Astrocyte (in vitro differentiated cells and primary cell): ENCODE data around the gene HLF. TPM values are rescaled to one million over a fixed set of nuclear protein-coding genes. Genes with fewer than 3 reads are reported as not detected.

ENCODE experiments used
- DNase-seq: peaks from one replicate; pipeline ENCODE4 v3.0.0-alpha.2; 2010; ENCODE audit warnings: low read depth
- FAIRE-seq: peaks from 2 replicates; lab custom pipeline; 2011; peaks lifted over from hg19 to GRCh38; lab: Jason Lieb, UNC
- H2AFZ ChIP-seq: 2 replicates; pipeline ENCODE4 v1.6.0; 2012; ENCODE audit warnings: low read depth, low read length, inconsistent platforms
- H3K27ac ChIP-seq: 2 replicates; pipeline ENCODE4 v1.5.1; 2011; ENCODE audit warnings: low read depth, low read length, inconsistent platforms
- H3K27me3 ChIP-seq: 2 replicates; pipeline ENCODE4 v1.6.0; 2011; ENCODE audit warnings: low read length, inconsistent platforms; ENCODE audit not compliant: insufficient read depth
- H3K36me3 ChIP-seq: 2 replicates; pipeline ENCODE4 v1.5.1; 2011; ENCODE audit warnings: low read length, inconsistent platforms; ENCODE audit not compliant: insufficient read depth
- H3K4me1 ChIP-seq: 2 replicates; pipeline ENCODE4 v1.5.1; 2011; ENCODE audit warnings: low read length, inconsistent platforms; ENCODE audit not compliant: insufficient read depth
- H3K4me2 ChIP-seq: 2 replicates; pipeline ENCODE4 v1.6.0; 2012; ENCODE audit warnings: low read length, inconsistent platforms
- H3K4me3 ChIP-seq: 2 replicates; pipeline ENCODE4 v1.5.1; 2011; ENCODE audit warnings: low read depth, mild to moderate bottlenecking, low read length, inconsistent platforms; ENCODE audit not compliant: insufficient read depth
- H3K79me2 ChIP-seq: 2 replicates; pipeline ENCODE4 v1.6.0; 2012; ENCODE audit warnings: mild to moderate bottlenecking, low read length, inconsistent platforms; ENCODE audit not compliant: insufficient read depth
- H3K9ac ChIP-seq: 2 replicates; pipeline ENCODE4 v1.6.0; 2012; ENCODE audit warnings: mild to moderate bottlenecking, low read length, inconsistent platforms
- H3K9me3 ChIP-seq: 2 replicates; pipeline ENCODE4 v1.5.1; 2012; ENCODE audit warnings: low read depth, mild to moderate bottlenecking, low read length, inconsistent platforms; ENCODE audit not compliant: insufficient read depth
- H4K20me1 ChIP-seq: 2 replicates; pipeline ENCODE4 v1.6.0; 2012; ENCODE audit warnings: low read length, inconsistent platforms; ENCODE audit not compliant: insufficient read depth
- H3K27ac Mint-ChIP-seq: one replicate; pipeline ENCODE4 v1.8.0; 2021; ENCODE audit warnings: mild to moderate bottlenecking, mixed read lengths; ENCODE audit not compliant: unreplicated experiment
- H3K27me3 Mint-ChIP-seq: one replicate; pipeline ENCODE4 v1.8.0; 2021; ENCODE audit warnings: low read depth, mixed read lengths; ENCODE audit not compliant: unreplicated experiment
- H3K36me3 Mint-ChIP-seq: one replicate; pipeline ENCODE4 v1.8.0; 2021; ENCODE audit warnings: low read depth, mixed read lengths; ENCODE audit not compliant: unreplicated experiment
- H3K4me1 Mint-ChIP-seq: one replicate; pipeline ENCODE4 v1.8.0; 2021; ENCODE audit warnings: low read depth, mixed read lengths; ENCODE audit not compliant: unreplicated experiment
- H3K4me3 Mint-ChIP-seq: one replicate; pipeline ENCODE4 v1.8.0; 2021; ENCODE audit warnings: mild to moderate bottlenecking, moderate library complexity, mixed read lengths; ENCODE audit not compliant: unreplicated experiment
- H3K9me3 Mint-ChIP-seq: one replicate; pipeline ENCODE4 v1.8.0; 2021; ENCODE audit warnings: mild to moderate bottlenecking, mixed read lengths; ENCODE audit not compliant: unreplicated experiment
- EZH2 ChIP-seq: IDR thresholded peaks from 2 replicates; pipeline ENCODE4 v1.6.1; 2012; ENCODE audit warnings: mild to moderate bottlenecking, low read length, inconsistent platforms; ENCODE audit not compliant: insufficient read depth
- total RNA-seq: library from RNA; stranded (reverse); gene quantifications from 2 replicates; pipeline ENCODE4 v1.2.1, GENCODE V29; 2021
- TF ChIP-seq, protein P1 (sequence below): IDR thresholded peaks from 2 replicates; pipeline ENCODE4 v1.5.1; 2011; ENCODE audit warnings: low read depth, mild to moderate bottlenecking, inconsistent platforms, low read length, moderate library complexity; ENCODE audit not compliant: insufficient read depth

Gene HLF
- total RNA-seq, 1 donor from 2014 or later = not detected

DNA sequence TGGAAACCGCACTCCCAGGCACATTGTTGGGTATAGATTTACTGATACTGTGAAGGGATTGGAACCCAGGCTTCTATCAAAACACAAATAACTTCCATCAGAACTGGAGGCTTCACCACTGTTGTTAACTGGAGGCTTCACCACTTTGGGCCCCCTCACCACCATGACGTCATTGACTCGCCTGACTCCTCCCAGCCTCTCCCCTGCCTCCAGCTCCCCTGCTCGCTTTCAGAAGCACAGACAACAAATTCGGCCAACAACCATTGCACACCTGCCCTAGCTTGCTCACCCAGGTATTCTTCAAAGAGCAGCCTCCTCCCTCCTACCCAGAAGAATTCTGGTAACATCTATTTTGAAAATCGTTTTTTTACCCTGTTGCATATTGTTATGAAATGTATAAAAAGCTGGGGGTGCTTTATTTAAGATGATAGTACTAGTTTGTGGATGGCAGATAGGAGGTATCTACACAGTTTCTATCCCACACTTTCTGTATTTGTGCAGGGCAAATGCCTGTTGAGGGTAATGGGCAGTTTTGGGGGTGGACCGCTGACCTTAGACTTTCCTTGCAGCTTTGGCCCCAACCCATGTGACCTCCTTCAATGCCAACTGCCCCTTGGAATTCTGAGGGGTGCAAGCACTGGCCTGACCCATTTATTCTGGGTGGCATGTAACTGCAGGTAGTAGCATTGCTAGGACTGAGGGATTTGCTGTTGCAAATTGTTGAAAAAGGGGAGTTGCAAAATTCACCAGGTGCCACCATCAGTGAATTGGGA, 54.1 kb downstream of the HLF start:
- H3K4me2 ChIP-seq = no peak overlapping the region
- H3K4me3 ChIP-seq = no peak overlapping the region
- TF ChIP-seq, protein P1, sequence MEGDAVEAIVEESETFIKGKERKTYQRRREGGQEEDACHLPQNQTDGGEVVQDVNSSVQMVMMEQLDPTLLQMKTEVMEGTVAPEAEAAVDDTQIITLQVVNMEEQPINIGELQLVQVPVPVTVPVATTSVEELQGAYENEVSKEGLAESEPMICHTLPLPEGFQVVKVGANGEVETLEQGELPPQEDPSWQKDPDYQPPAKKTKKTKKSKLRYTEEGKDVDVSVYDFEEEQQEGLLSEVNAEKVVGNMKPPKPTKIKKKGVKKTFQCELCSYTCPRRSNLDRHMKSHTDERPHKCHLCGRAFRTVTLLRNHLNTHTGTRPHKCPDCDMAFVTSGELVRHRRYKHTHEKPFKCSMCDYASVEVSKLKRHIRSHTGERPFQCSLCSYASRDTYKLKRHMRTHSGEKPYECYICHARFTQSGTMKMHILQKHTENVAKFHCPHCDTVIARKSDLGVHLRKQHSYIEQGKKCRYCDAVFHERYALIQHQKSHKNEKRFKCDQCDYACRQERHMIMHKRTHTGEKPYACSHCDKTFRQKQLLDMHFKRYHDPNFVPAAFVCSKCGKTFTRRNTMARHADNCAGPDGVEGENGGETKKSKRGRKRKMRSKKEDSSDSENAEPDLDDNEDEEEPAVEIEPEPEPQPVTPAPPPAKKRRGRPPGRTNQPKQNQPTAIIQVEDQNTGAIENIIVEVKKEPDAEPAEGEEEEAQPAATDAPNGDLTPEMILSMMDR = no peak
- TF ChIP-seq EZH2 = no peak
- Mint-ChIP-seq H3K27me3 (peaks cover 12% of the 10 kb centered on the region), H3K4me1 (no peaks in the 10 kb centered on the region), H3K9me3 (no peaks in the 10 kb centered on the region), H3K4me3 (no peak overlapping the region), H3K27ac (no peak overlapping the region), H3K36me3 (no peaks in the 10 kb centered on the region)
- no peaks in the 10 kb centered on the region for H3K27me3 ChIP-seq
- H3K79me2 ChIP-seq = no peaks in the 10 kb centered on the region
- FAIRE-seq (no peak), DNase-seq (no peak)
- H4K20me1 ChIP-seq = no peaks in the 10 kb centered on the region
- no peaks in the 10 kb centered on the region for H3K36me3 ChIP-seq
- H3K9me3 ChIP-seq = no peaks in the 10 kb centered on the region
- H2AFZ ChIP-seq = no peak overlapping the region
- no peak overlapping the region for H3K9ac ChIP-seq
- no peaks in the 10 kb centered on the region for H3K4me1 ChIP-seq
- H3K27ac ChIP-seq = no peak overlapping the region

DNA sequence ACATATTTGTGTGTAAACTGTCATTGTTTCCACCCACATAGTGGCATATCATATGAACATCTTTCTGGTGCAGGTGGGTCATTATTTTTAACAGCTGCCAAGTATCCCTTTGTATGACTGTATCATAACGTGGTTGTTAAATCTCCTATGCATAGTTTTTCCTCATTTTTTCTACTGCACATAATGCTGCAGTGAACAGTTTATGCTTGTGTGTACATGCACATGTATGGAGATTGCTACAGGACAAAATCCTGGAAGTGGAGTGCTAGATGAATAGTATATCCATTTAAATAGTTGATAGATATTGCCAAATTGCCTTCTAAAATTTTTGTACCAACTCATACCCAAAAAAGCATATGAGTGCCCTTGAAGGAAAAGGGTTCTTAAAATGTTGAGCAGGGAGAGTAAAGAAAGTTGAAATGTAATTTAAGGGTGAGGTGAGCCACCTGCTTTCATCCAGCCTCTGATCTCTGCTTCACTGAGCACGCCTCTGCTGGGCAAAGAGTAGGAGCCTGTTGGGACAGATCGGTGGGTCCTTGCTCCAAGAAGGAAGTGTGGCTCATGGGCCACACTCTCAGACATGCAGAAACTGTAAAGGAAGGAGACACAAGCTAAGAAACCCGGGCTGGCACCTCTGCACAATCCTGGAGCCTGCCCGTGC, 55.3 kb downstream of the HLF start:
- Histone ChIP-seq H3K4me1 (no peaks in the 10 kb centered on the region), H4K20me1 (no peaks in the 10 kb centered on the region), H3K4me2 (no peak overlapping the region), H3K9me3 (no peaks in the 10 kb centered on the region), H3K79me2 (no peaks in the 10 kb centered on the region), H3K36me3 (no peaks in the 10 kb centered on the region), H3K27ac (no peak overlapping the region), H3K9ac (no peak overlapping the region), H3K4me3 (no peak overlapping the region), H3K27me3 (no peaks in the 10 kb centered on the region), H2AFZ (no peak overlapping the region)
- Mint-ChIP-seq H3K9me3 (no peaks in the 10 kb centered on the region), H3K4me3 (no peak overlapping the region), H3K27me3 (peaks cover 7% of the 10 kb centered on the region), H3K4me1 (no peaks in the 10 kb centered on the region), H3K36me3 (no peaks in the 10 kb centered on the region), H3K27ac (no peak overlapping the region)
- no peak for DNase-seq
- TF ChIP-seq, protein P1 = no peak
- TF ChIP-seq EZH2 = no peak
- FAIRE-seq = no peak
